ENCODE results near the gene ARRDC2. TPM values are rescaled to one million over a fixed set of nuclear protein-coding genes. Genes with fewer than 3 reads are reported as not detected.

The ARRDC2 gene
- total and polyA plus RNA-seq, 2 of the 13 experiments (the other 11 are each of a cell fraction or from before 2014, with no cell fraction given), result 2.1 to 3.4 TPM

- TF ChIP-seq MTA3 (CRISPR knock-in tag; IDR thresholded peaks at IDR 0.05) (no peak), JUND (CRISPR knock-in tag; IDR thresholded peaks at IDR 0.05) (no peak), PPARG (CRISPR knock-in tag; conservative IDR thresholded peaks at IDR 0.05) (no peak), PITX1 (CRISPR knock-in tag; IDR thresholded peaks at IDR 0.05) (no peak), TFAP4 (IDR thresholded peaks at IDR 0.05; ENCODE audit: borderline replicate concordance, low read depth) (peak; percentile 60; the same call in 1 of the 2 replicates), SPEN (CRISPR knock-in tag; IDR thresholded peaks at IDR 0.05; ENCODE audit: low read depth) (no peak), HMG20A (CRISPR knock-in tag; IDR thresholded peaks at IDR 0.05; ENCODE audit: borderline replicate concordance) (no peak), SCMH1 (CRISPR knock-in tag; IDR thresholded peaks at IDR 0.05; ENCODE audit: borderline replicate concordance) (no peak), ZNF746 (CRISPR knock-in tag; IDR thresholded peaks at IDR 0.05) (no peak), GRHL1 (CRISPR knock-in tag; conservative IDR thresholded peaks at IDR 0.05) (no peak), GATAD1 (CRISPR knock-in tag; IDR thresholded peaks at IDR 0.05) (no peak), HOXA3 (CRISPR knock-in tag; IDR thresholded peaks at IDR 0.05) (no peak; the same call in 1 of the 2 replicates), NR1H2 (CRISPR knock-in tag; IDR thresholded peaks at IDR 0.05; ENCODE audit: borderline replicate concordance, low read depth) (no peak), ZNF256 (CRISPR knock-in tag; conservative IDR thresholded peaks at IDR 0.05) (no peak), ARNTL (CRISPR knock-in tag; IDR thresholded peaks at IDR 0.05) (no peak), GTF3A (CRISPR knock-in tag; conservative IDR thresholded peaks at IDR 0.05) (no peak), ZNF260 (CRISPR knock-in tag; IDR thresholded peaks at IDR 0.05; ENCODE audit: borderline replicate concordance, low read depth) (no peak), ZNF331 (CRISPR knock-in tag; IDR thresholded peaks at IDR 0.05) (no peak), NCOA2 (CRISPR knock-in tag; IDR thresholded peaks at IDR 0.05) (no peak), NFKB2 (CRISPR knock-in tag; IDR thresholded peaks at IDR 0.05; ENCODE audit: borderline replicate concordance) (no peak), ATF7 (IDR thresholded peaks at IDR 0.05) (no peak), ATF7 (CRISPR knock-in tag; IDR thresholded peaks at IDR 0.05) (no peak), ZFY (CRISPR knock-in tag; IDR thresholded peaks at IDR 0.05) (no peak)
- TF ChIP-seq, protein P1, sequence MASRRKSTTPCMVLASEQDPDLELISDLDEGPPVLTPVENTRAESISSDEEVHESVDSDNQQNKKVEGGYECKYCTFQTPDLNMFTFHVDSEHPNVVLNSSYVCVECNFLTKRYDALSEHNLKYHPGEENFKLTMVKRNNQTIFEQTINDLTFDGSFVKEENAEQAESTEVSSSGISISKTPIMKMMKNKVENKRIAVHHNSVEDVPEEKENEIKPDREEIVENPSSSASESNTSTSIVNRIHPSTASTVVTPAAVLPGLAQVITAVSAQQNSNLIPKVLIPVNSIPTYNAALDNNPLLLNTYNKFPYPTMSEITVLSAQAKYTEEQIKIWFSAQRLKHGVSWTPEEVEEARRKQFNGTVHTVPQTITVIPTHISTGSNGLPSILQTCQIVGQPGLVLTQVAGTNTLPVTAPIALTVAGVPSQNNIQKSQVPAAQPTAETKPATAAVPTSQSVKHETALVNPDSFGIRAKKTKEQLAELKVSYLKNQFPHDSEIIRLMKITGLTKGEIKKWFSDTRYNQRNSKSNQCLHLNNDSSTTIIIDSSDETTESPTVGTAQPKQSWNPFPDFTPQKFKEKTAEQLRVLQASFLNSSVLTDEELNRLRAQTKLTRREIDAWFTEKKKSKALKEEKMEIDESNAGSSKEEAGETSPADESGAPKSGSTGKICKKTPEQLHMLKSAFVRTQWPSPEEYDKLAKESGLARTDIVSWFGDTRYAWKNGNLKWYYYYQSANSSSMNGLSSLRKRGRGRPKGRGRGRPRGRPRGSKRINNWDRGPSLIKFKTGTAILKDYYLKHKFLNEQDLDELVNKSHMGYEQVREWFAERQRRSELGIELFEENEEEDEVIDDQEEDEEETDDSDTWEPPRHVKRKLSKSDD (CRISPR knock-in tag; IDR thresholded peaks at IDR 0.05; ENCODE audit: low read depth), result no peak
Observed at GRCh38 chr19:18020212-18021085, 12.5 kb downstream of the ARRDC2 start (continued).
